22Rv1 (cell line): ENCODE data around the gene GID8.

Source experiments
- ZFX ChIP-seq: fragments of 450-650 bp; IDR thresholded peaks from 2 replicates; pipeline ENCODE4 v1.6.1; 2017; ENCODE audit warnings: antibody characterized with exemption, borderline replicate concordance
- TF ChIP-seq, protein P1 (sequence below): fragments of 450-650 bp; IDR thresholded peaks from 2 replicates; pipeline ENCODE4 v1.5.1; 2017; ENCODE audit warnings: mild to moderate bottlenecking

DNA sequence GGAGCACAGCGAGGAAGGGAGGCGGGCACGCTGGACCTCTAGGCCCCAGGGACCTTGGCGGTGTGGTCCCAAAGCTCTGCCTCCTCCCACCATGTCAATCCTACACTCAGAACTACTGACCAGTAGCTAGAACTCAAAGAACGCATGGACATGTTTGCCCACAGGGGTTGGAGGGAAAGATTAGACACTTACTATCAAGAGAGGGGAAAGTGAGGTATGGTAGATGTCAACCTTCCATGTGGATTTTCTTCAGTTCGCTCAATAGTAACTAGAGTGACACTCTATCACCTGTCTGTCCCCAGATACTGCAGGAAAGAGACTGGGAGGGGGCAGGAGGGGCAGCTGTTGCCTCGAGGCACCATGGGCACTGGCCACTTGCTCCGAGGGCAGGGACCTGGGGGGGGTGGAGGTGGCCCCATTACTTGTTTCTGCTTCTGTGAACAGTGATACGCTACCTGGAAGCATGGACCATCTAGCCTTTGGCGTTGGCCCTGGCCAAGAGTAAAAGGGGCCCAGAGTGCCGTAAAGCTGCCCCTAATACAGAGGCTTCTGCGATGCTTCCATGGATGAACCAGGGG, 10.7 kb upstream of the GID8 start:
- TF ChIP-seq, protein P1, sequence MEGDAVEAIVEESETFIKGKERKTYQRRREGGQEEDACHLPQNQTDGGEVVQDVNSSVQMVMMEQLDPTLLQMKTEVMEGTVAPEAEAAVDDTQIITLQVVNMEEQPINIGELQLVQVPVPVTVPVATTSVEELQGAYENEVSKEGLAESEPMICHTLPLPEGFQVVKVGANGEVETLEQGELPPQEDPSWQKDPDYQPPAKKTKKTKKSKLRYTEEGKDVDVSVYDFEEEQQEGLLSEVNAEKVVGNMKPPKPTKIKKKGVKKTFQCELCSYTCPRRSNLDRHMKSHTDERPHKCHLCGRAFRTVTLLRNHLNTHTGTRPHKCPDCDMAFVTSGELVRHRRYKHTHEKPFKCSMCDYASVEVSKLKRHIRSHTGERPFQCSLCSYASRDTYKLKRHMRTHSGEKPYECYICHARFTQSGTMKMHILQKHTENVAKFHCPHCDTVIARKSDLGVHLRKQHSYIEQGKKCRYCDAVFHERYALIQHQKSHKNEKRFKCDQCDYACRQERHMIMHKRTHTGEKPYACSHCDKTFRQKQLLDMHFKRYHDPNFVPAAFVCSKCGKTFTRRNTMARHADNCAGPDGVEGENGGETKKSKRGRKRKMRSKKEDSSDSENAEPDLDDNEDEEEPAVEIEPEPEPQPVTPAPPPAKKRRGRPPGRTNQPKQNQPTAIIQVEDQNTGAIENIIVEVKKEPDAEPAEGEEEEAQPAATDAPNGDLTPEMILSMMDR: no peak
- no peak for TF ChIP-seq ZFX
